SK-N-SH (cell line): ENCODE data around the gene PKP4. TPM values are rescaled to one million over a fixed set of nuclear protein-coding genes. Genes with fewer than 3 reads are reported as not detected.

ENCODE experiments used
- CTCF ChIA-PET: fragments of 300-600, 350-600 bp; formaldehyde crosslinking; extraction: SDS; loops from one replicate; lab custom pipeline; 2021; lab: Yijun Ruan, JAX
- POLR2A ChIA-PET: fragments of 350-600 bp; sonication (Branson Sonifier 250); formaldehyde crosslinking; extraction: SDS; loops from one replicate; lab custom pipeline; 2020; ENCODE audit warnings: antibody characterized with exemption, inconsistent platforms; lab: Yijun Ruan, JAX
- DNase-seq: peaks from one replicate; pipeline ENCODE4 v3.0.0; 2012
- H2AFZ ChIP-seq: fragments of 200-600 bp; sonication (generic); 2 replicates; pipeline ENCODE4 v1.8.1; 2016; ENCODE audit warnings: antibody characterized with exemption, mild to moderate bottlenecking, low read depth
- H3F3A ChIP-seq: fragments of 200-600 bp; sonication (generic); replicated peaks from 2 replicates; pipeline ENCODE3; 2016; ENCODE audit warnings: antibody characterized with exemption, mild to moderate bottlenecking; ENCODE audit not compliant: insufficient read depth
- H3K27ac ChIP-seq, 2 experiments: fragments of 200-500 bp in 1 of 2; fragments of 200-600 bp in 1 of 2; sonication (Bioruptor generic) in 1 of 2; sonication (generic), shearing (Covaris generic) in 1 of 2; 2 replicates each; pipeline versions ENCODE4 v1.5.1 to v1.6.1; 2014 to 2016; ENCODE audit warnings: low read depth in 2 of 2, inconsistent platforms in 1 of 2, low read length in 1 of 2, mild to moderate bottlenecking in 1 of 2, mixed read lengths in 1 of 2
- H3K27me3 ChIP-seq: fragments of 200-600 bp; sonication (generic), shearing (Covaris generic); 2 replicates; pipeline ENCODE4 v1.6.1; 2016; ENCODE audit warnings: mixed run types; ENCODE audit not compliant: insufficient read depth
- H3K36me3 ChIP-seq, 2 experiments: fragments of 200-500 bp in 1 of 2; fragments of 200-600 bp in 1 of 2; sonication (Bioruptor generic) in 1 of 2; sonication (generic) in 1 of 2; replicated peaks in 1 of 2; 2 replicates each; pipeline versions ENCODE3 to v1.5.1; 2014 to 2016; ENCODE audit warnings: low read length in 1 of 2, mild to moderate bottlenecking in 1 of 2; ENCODE audit not compliant: insufficient read depth in 2 of 2, control insufficient read depth in 1 of 2
- H3K4me1 ChIP-seq, 2 experiments: fragments of 200-500 bp in 1 of 2; fragments of 200-600 bp in 1 of 2; sonication (Bioruptor generic) in 1 of 2; sonication (generic), shearing (Covaris generic) in 1 of 2; 2 replicates each; pipeline versions ENCODE4 v1.5.1 to v1.6.1; 2014 to 2016; ENCODE audit warnings: low read depth in 1 of 2, low read length in 1 of 2, mixed run types in 1 of 2; ENCODE audit not compliant: insufficient read depth in 2 of 2, control insufficient read depth in 1 of 2
- H3K4me2 ChIP-seq: fragments of 200-600 bp; sonication (generic), shearing (Covaris generic); 2 replicates; pipeline ENCODE4 v1.6.1; 2017; ENCODE audit warnings: mixed run types
- H3K4me3 ChIP-seq, 2 experiments: fragments of 200-500 bp in 1 of 2; fragments of 200-600 bp in 1 of 2; sonication (Bioruptor generic) in 1 of 2; sonication (generic), shearing (Covaris generic) in 1 of 2; 2 replicates each; pipeline versions ENCODE4 v1.5.1 to v1.8.1; 2014 to 2016; ENCODE audit warnings: low read depth in 2 of 2, inconsistent platforms in 1 of 2, low read length in 1 of 2, mild to moderate bottlenecking in 1 of 2, mixed read lengths in 1 of 2, moderate library complexity in 1 of 2
- H3K79me2 ChIP-seq: fragments of 200-600 bp; sonication (generic); 2 replicates; pipeline ENCODE4 v1.8.1; 2017; ENCODE audit warnings: mild to moderate bottlenecking; ENCODE audit not compliant: insufficient read depth
- H3K9ac ChIP-seq: fragments of 200-600 bp; sonication (generic); 2 replicates; pipeline ENCODE4 v1.6.1; 2017; ENCODE audit warnings: mixed run types
- H3K9me2 ChIP-seq: fragments of 200-600 bp; sonication (generic); 2 replicates; pipeline ENCODE4 v1.6.1; 2017; ENCODE audit warnings: mixed run types
- H3K9me3 ChIP-seq: fragments of 200-600 bp; sonication (generic); 2 replicates; pipeline ENCODE4 v1.6.1; 2017; ENCODE audit warnings: mixed run types, mild to moderate bottlenecking, moderate library complexity
- H4K20me1 ChIP-seq: fragments of 200-600 bp; sonication (generic); 2 replicates; pipeline ENCODE4 v1.6.1; 2017; ENCODE audit warnings: mild to moderate bottlenecking, mixed run types; ENCODE audit not compliant: insufficient read depth
- CHD2 ChIP-seq: fragments of 150-350 bp; IDR thresholded peaks from 2 replicates; pipeline ENCODE4 v1.6.1; 2018; ENCODE audit warnings: low read length; ENCODE audit not compliant: partially characterized antibody
- CTCF ChIP-seq: fragments of 200-600 bp; sonication (generic); IDR thresholded peaks from 2 replicates; pipeline ENCODE4 v1.6.1; 2017; ENCODE audit warnings: antibody characterized with exemption, mild to moderate bottlenecking, moderate library complexity
- ELF1 ChIP-seq: IDR thresholded peaks from 2 replicates; pipeline ENCODE4 v1.4.0; 2012
- EP300 ChIP-seq, 2 experiments: IDR thresholded peaks; 2 replicates each; pipeline versions ENCODE4 v1.4.0 to v1.6.1; 2012; ENCODE audit warnings: borderline replicate concordance in 1 of 2, low read depth in 1 of 2, low read length in 1 of 2
- EZH2phosphoT487 ChIP-seq: fragments of 200-600 bp; sonication (generic); IDR thresholded peaks from 2 replicates; pipeline ENCODE4 v1.6.1; 2017; ENCODE audit warnings: low read depth, mixed run types, mild to moderate bottlenecking, antibody characterized with exemption, moderate library complexity, borderline replicate concordance
- FOXJ3 ChIP-seq: sonication (generic); formaldehyde crosslinking; IDR thresholded peaks from 2 replicates; pipeline ENCODE4 v1.5.1; 2020; ENCODE audit warnings: mild to moderate bottlenecking, missing genetic modification reagents
- GABPA ChIP-seq: IDR thresholded peaks from 2 replicates; pipeline ENCODE4 v1.4.0; 2012; ENCODE audit warnings: low read depth, mild to moderate bottlenecking
- GATA2 ChIP-seq: sonication (generic); formaldehyde crosslinking; IDR thresholded peaks from 2 replicates; pipeline ENCODE4 v1.5.0; 2020; ENCODE audit warnings: mild to moderate bottlenecking, missing genetic modification reagents
- IRF3 ChIP-seq: fragments of 150-350 bp; IDR thresholded peaks from 2 replicates; pipeline ENCODE4 v1.6.1; 2016; ENCODE audit warnings: mild to moderate bottlenecking, low read depth, low read length
- MEF2A ChIP-seq: IDR thresholded peaks from 2 replicates; pipeline ENCODE4 v1.4.0; 2012; ENCODE audit warnings: low read depth, borderline replicate concordance
- MXI1 ChIP-seq: IDR thresholded peaks from 2 replicates; pipeline ENCODE4 v1.6.1; 2012; ENCODE audit warnings: mild to moderate bottlenecking, low read depth, low read length, improper control_type of control experiment
- NRF1 ChIP-seq: IDR thresholded peaks from 2 replicates; pipeline ENCODE4 v1.6.1; 2012; ENCODE audit warnings: low read depth, mild to moderate bottlenecking, low read length
- POLR2AphosphoS5 ChIP-seq: IDR thresholded peaks from 2 replicates; pipeline ENCODE4 v1.6.1; 2012; ENCODE audit warnings: low read depth, low read length
- REST ChIP-seq: IDR thresholded peaks from 2 replicates; pipeline ENCODE4 v1.6.1; 2012; ENCODE audit warnings: mild to moderate bottlenecking, low read depth, low read length, moderate library complexity
- SIN3A ChIP-seq: IDR thresholded peaks from 2 replicates; pipeline ENCODE4 v1.6.1; 2012; ENCODE audit warnings: low read depth, mild to moderate bottlenecking, low read length, moderate library complexity, borderline replicate concordance
- TCF12 ChIP-seq: IDR thresholded peaks from 2 replicates; pipeline ENCODE4 v1.4.0; 2012
- USF1 ChIP-seq: IDR thresholded peaks from 2 replicates; pipeline ENCODE4 v1.4.0; 2012; ENCODE audit warnings: low read depth, borderline replicate concordance
- YY1 ChIP-seq: IDR thresholded peaks from 2 replicates; pipeline ENCODE4 v1.4.0; 2012; ENCODE audit warnings: low read depth, mild to moderate bottlenecking
- WGBS: methylation state at CpG from one replicate; pipeline ENCODE4 v1.1.6; 2017; ENCODE audit warnings: low lambda C conversion rate; 5-methylcytosine and 5-hydroxymethylcytosine counted together
- polyA plus RNA-seq, 3 experiments: library from polyadenylated mRNA; depleted of rRNA; stranded (reverse); fragments of >200 nt; gene quantifications; 2 replicates each; pipeline ENCODE4 v1.2.3, GENCODE V29; 2012

PKP4 gene
- polyA plus RNA-seq, 1 of the 3 experiments (the other 2 are of a cell fraction), result 10.9 TPM

- H3K27me3 ChIP-seq, result no peaks in the 10 kb centered on the region
- ChIA-PET CTCF (interaction anchor here (1.4 to 1.5 kb wide), 2 partner anchors 257 to 260 kb away, joined by 3 to 5 read pairs; no protein-coding TSS in a partner anchor), POLR2A (no interaction called here)
- H3K36me3 ChIP-seq, result no peaks in the 10 kb centered on the region
- WGBS, result 87% methylated on average over 3 of the region's 3 CpGs
- H3K9me2 ChIP-seq, result no peaks in the 10 kb centered on the region
- no peak for DNase-seq
- no peak overlapping the region for H2AFZ ChIP-seq
- H3K79me2 ChIP-seq, result peaks cover 64% of the 10 kb centered on the region
- no peak overlapping the region for H3K4me2 ChIP-seq
- no peaks in the 10 kb centered on the region for H3K9me3 ChIP-seq
- no peak overlapping the region for H3K4me3 ChIP-seq
- peaks cover 0 to 20% of the 10 kb centered on the region in 2 experiments; a peak in 2 of 4 replicates for H3K4me1 ChIP-seq
- H3F3A ChIP-seq, result peaks cover 4% of the 10 kb centered on the region
- no peak overlapping the region for H3K9ac ChIP-seq
- H3K27ac ChIP-seq, result no peak overlapping the region
- H4K20me1 ChIP-seq, result no peaks in the 10 kb centered on the region
- no peak for TF ChIP-seq IRF3
- no peak for TF ChIP-seq GABPA
- TF ChIP-seq CTCF, result no peak
- no peak for TF ChIP-seq EZH2phosphoT487
These were observed 29.6 kb downstream of the PKP4 start for GRCh38 chr2:158486150-158486969.

GRCh38 chr2:158486970-158487325 is 30.2 kb downstream of the PKP4 start:
- POLR2A ChIA-PET, result no interaction called here
- WGBS, result 85% methylated on average over 5 of the region's 5 CpGs
- H3K4me1 ChIP-seq, result peaks cover 0 to 20% of the 10 kb centered on the region in 2 experiments; a peak in 2 of 4 replicates
- H3K4me2 ChIP-seq, result no peak overlapping the region
- H3K27ac ChIP-seq, result no peak overlapping the region
- CTCF ChIA-PET, result interaction anchor here (1.4 to 1.5 kb wide), 2 partner anchors 256 to 259 kb away, joined by 3 to 5 read pairs; no protein-coding TSS in a partner anchor
- peaks cover 67% of the 10 kb centered on the region for H3K79me2 ChIP-seq
- H3K4me3 ChIP-seq, result no peak overlapping the region
- no peaks in the 10 kb centered on the region for H3K9me2 ChIP-seq
- peaks cover 4% of the 10 kb centered on the region for H3F3A ChIP-seq
- no peaks in the 10 kb centered on the region for H4K20me1 ChIP-seq
- no peaks in the 10 kb centered on the region for H3K36me3 ChIP-seq
- no peaks in the 10 kb centered on the region for H3K9me3 ChIP-seq
- H2AFZ ChIP-seq, result no peak overlapping the region
- H3K27me3 ChIP-seq, result no peaks in the 10 kb centered on the region
- no peak overlapping the region for H3K9ac ChIP-seq
- no peak for DNase-seq
- TF ChIP-seq FOXJ3 (CRISPR knock-in tag) (no peak), ELF1 (no peak), MEF2A (no peak), USF1 (no peak), MXI1 (no peak), IRF3 (no peak), NRF1 (no peak), YY1 (no peak), TCF12 (no peak), GATA2 (no peak), REST (no peak), POLR2AphosphoS5 (no peak), CHD2 (no peak), SIN3A (no peak), EP300 (IDR thresholded peaks at IDR 0.05; ENCODE audit: borderline replicate concordance in 1 of 2, low read depth in 1 of 2, low read length in 1 of 2) (no peak)
